ENCODE data around the gene TKFC. TPM values are rescaled to one million over a fixed set of nuclear protein-coding genes. Genes with fewer than 3 reads are reported as not detected.
A peak's percentile ranks its signal among the peaks of the same experiment; 100 is the strongest.

Gene TKFC
- polyA plus RNA-seq, 1 of the 3 experiments (the other 2 are of a cell fraction), result 72.0 TPM

DNA sequence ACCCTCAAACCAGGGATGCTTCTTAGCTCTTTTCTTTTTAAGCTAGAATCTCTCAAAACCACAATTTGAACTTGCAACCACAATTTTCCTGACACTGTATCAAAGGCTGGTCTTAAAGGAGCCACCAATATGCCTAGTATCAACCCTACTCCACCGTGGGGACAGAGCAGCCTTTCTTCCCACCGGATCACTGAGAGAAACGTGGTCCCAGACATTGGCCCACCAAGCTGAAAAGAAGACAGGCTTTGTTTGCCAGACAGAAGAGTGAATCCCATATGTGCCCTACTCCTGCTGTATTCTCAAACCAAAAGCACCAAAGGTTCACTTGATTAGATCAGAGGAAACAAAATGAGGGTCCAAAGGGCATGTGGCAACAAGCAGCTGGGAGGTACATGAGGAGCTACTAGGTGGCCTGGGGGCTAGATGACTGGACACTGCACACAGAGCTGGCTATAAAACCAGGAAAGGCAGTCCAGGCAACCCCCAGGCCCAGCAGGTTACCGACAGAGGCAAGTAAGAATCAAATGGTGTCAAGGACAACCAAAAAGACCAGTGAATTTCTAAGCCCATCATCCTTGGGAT is 34.3 kb upstream of the TKFC start:
- H3F3A ChIP-seq (replicated peaks; ENCODE audit: insufficient read depth), result peaks cover 17% of the 10 kb centered on the region
- no peak overlapping the region for H3K9ac ChIP-seq
- POLR2A ChIA-PET, result interaction anchor here (1.0 kb wide), 1 partner anchor 21 kb away, joined by 3 read pairs; no protein-coding TSS in a partner anchor
- H3K4me2 ChIP-seq, result no peak overlapping the region
- 0 out of 2 replicates have a peak, but pooled peaks cover 6% of the 10 kb centered on the region for H4K20me1 ChIP-seq (ENCODE audit: insufficient read depth)
- peaks cover 11 to 19% of the 10 kb centered on the region in 2 experiments; a peak in 2 of 4 replicates for H3K4me1 ChIP-seq (ENCODE audit: control insufficient read depth in 1 of 2, insufficient read depth in 2 of 2, low read depth in 1 of 2, low read length in 1 of 2)
- CTCF ChIA-PET, result interaction anchor here (0.9 to 1.1 kb wide), 2 partner anchors 37 to 111 kb away, joined by 3 to 4 read pairs; no protein-coding TSS in a partner anchor
- H3K27ac ChIP-seq (ENCODE audit: low read depth in 2 of 2, low read length in 1 of 2), result peak overlapping the region in 1 of 2 experiments; percentile 75; a peak in 1 of 4 replicates
- no peaks in the 10 kb centered on the region for H3K9me3 ChIP-seq
- H3K36me3 ChIP-seq (replicated peaks in 1 of 2; ENCODE audit: control insufficient read depth in 1 of 2, insufficient read depth in 2 of 2, low read length in 1 of 2), result peaks cover 13 to 57% of the 10 kb centered on the region in 2 experiments
- no peaks in the 10 kb centered on the region for H3K79me2 ChIP-seq (ENCODE audit: insufficient read depth)
- no peaks in the 10 kb centered on the region for H3K9me2 ChIP-seq
- 79% methylated on average over 4 of the region's 4 CpGs for WGBS (ENCODE audit: low lambda C conversion rate)
- H3K4me3 ChIP-seq (ENCODE audit: low read depth in 2 of 2, low read length in 1 of 2), result no peak overlapping the region
- no peak for TF ChIP-seq FOSL2 (IDR thresholded peaks at IDR 0.05; ENCODE audit: borderline replicate concordance, low read depth)
- TF ChIP-seq, protein P1, sequence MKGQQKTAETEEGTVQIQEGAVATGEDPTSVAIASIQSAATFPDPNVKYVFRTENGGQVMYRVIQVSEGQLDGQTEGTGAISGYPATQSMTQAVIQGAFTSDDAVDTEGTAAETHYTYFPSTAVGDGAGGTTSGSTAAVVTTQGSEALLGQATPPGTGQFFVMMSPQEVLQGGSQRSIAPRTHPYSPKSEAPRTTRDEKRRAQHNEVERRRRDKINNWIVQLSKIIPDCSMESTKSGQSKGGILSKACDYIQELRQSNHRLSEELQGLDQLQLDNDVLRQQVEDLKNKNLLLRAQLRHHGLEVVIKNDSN (IDR thresholded peaks at IDR 0.05; ENCODE audit: borderline replicate concordance, low read depth), result no peak
- DNase-seq, result no peak
- H3K27me3 ChIP-seq (ENCODE audit: insufficient read depth), result no peaks in the 10 kb centered on the region
- no peak overlapping the region for H2AFZ ChIP-seq (ENCODE audit: low read depth)

DNA sequence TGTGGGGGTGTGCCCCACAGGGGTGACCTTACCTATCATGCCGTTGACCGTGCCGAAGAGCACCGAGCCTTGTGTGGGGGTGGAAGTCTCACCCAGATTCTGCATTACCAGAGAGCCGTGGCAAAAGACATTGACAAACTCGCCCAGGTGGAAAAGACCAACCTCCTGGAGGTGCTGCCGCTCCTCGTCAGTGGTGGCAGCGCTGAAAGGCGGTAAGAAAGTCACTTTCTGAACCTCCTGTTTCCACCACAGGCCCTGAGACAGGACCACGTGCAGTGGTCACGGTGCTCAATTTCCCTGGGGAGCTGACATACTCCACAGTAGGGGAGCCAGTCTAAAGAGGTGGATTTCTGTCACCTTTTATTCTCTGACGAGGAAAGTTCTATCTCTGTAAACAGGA is 30.5 kb upstream of the TKFC start:
- H3K4me3 ChIP-seq (ENCODE audit: low read depth in 2 of 2, low read length in 1 of 2), result no peak overlapping the region
- H3K4me2 ChIP-seq, result no peak overlapping the region
- POLR2A ChIA-PET, result no interaction called here
- CTCF ChIA-PET, result interaction anchor here (1.6 kb wide), 1 partner anchor 48 kb away, joined by 6 read pairs; no protein-coding TSS in a partner anchor
- H3K79me2 ChIP-seq (ENCODE audit: insufficient read depth), result no peaks in the 10 kb centered on the region
- no peaks in the 10 kb centered on the region for H3K9me2 ChIP-seq
- H3K4me1 ChIP-seq (ENCODE audit: control insufficient read depth in 1 of 2, insufficient read depth in 2 of 2, low read depth in 1 of 2, low read length in 1 of 2), result peaks cover 0 to 10% of the 10 kb centered on the region in 2 experiments; a peak in 2 of 4 replicates
- DNase-seq, result no peak
- H3K9me3 ChIP-seq, result no peaks in the 10 kb centered on the region
- no peak overlapping the region for H2AFZ ChIP-seq (ENCODE audit: low read depth)
- WGBS (ENCODE audit: low lambda C conversion rate), result 94% methylated on average over 9 of the region's 13 CpGs
- no peak overlapping the region for H3K27ac ChIP-seq (ENCODE audit: low read depth in 2 of 2, low read length in 1 of 2)
- H4K20me1 ChIP-seq (ENCODE audit: insufficient read depth), result 0 out of 2 replicates have a peak, but pooled peaks cover 6% of the 10 kb centered on the region
- H3F3A ChIP-seq (replicated peaks; ENCODE audit: insufficient read depth), result peaks cover 13% of the 10 kb centered on the region
- no peaks in the 10 kb centered on the region for H3K27me3 ChIP-seq (ENCODE audit: insufficient read depth)
- H3K9ac ChIP-seq, result no peak overlapping the region
- peaks cover 30 to 86% of the 10 kb centered on the region in 2 experiments for H3K36me3 ChIP-seq (replicated peaks in 1 of 2; ENCODE audit: control insufficient read depth in 1 of 2, insufficient read depth in 2 of 2, low read length in 1 of 2)
- TF ChIP-seq, protein P2, sequence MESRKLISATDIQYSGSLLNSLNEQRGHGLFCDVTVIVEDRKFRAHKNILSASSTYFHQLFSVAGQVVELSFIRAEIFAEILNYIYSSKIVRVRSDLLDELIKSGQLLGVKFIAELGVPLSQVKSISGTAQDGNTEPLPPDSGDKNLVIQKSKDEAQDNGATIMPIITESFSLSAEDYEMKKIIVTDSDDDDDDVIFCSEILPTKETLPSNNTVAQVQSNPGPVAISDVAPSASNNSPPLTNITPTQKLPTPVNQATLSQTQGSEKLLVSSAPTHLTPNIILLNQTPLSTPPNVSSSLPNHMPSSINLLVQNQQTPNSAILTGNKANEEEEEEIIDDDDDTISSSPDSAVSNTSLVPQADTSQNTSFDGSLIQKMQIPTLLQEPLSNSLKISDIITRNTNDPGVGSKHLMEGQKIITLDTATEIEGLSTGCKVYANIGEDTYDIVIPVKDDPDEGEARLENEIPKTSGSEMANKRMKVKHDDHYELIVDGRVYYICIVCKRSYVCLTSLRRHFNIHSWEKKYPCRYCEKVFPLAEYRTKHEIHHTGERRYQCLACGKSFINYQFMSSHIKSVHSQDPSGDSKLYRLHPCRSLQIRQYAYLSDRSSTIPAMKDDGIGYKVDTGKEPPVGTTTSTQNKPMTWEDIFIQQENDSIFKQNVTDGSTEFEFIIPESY (IDR thresholded peaks at IDR 0.05; ENCODE audit: borderline replicate concordance, low read depth), result no peak
- TF ChIP-seq, protein P3, sequence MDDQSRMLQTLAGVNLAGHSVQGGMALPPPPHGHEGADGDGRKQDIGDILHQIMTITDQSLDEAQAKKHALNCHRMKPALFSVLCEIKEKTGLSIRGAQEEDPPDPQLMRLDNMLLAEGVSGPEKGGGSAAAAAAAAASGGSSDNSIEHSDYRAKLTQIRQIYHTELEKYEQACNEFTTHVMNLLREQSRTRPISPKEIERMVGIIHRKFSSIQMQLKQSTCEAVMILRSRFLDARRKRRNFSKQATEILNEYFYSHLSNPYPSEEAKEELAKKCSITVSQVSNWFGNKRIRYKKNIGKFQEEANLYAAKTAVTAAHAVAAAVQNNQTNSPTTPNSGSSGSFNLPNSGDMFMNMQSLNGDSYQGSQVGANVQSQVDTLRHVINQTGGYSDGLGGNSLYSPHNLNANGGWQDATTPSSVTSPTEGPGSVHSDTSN (IDR thresholded peaks at IDR 0.05), result no peak
- TF ChIP-seq CHD2 (IDR thresholded peaks at IDR 0.05; ENCODE audit: low read length, partially characterized antibody), result no peak
- TF ChIP-seq MEF2A (IDR thresholded peaks at IDR 0.05; ENCODE audit: borderline replicate concordance, low read depth), result no peak
- no peak for TF ChIP-seq EZH2phosphoT487 (IDR thresholded peaks at IDR 0.05; ENCODE audit: borderline replicate concordance, low read depth)
- TF ChIP-seq NFIC (IDR thresholded peaks at IDR 0.05; ENCODE audit: borderline replicate concordance), result no peak
- TF ChIP-seq, protein P4, sequence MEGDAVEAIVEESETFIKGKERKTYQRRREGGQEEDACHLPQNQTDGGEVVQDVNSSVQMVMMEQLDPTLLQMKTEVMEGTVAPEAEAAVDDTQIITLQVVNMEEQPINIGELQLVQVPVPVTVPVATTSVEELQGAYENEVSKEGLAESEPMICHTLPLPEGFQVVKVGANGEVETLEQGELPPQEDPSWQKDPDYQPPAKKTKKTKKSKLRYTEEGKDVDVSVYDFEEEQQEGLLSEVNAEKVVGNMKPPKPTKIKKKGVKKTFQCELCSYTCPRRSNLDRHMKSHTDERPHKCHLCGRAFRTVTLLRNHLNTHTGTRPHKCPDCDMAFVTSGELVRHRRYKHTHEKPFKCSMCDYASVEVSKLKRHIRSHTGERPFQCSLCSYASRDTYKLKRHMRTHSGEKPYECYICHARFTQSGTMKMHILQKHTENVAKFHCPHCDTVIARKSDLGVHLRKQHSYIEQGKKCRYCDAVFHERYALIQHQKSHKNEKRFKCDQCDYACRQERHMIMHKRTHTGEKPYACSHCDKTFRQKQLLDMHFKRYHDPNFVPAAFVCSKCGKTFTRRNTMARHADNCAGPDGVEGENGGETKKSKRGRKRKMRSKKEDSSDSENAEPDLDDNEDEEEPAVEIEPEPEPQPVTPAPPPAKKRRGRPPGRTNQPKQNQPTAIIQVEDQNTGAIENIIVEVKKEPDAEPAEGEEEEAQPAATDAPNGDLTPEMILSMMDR (IDR thresholded peaks at IDR 0.05), result no peak
- no peak for TF ChIP-seq POLR2AphosphoS5 (IDR thresholded peaks at IDR 0.05; ENCODE audit: low read depth, low read length)
- TF ChIP-seq GABPA (IDR thresholded peaks at IDR 0.05; ENCODE audit: low read depth), result no peak
- TF ChIP-seq EP300 (IDR thresholded peaks at IDR 0.05; ENCODE audit: borderline replicate concordance in 1 of 2, low read depth in 1 of 2, low read length in 1 of 2), result no peak
- TF ChIP-seq, protein P5, sequence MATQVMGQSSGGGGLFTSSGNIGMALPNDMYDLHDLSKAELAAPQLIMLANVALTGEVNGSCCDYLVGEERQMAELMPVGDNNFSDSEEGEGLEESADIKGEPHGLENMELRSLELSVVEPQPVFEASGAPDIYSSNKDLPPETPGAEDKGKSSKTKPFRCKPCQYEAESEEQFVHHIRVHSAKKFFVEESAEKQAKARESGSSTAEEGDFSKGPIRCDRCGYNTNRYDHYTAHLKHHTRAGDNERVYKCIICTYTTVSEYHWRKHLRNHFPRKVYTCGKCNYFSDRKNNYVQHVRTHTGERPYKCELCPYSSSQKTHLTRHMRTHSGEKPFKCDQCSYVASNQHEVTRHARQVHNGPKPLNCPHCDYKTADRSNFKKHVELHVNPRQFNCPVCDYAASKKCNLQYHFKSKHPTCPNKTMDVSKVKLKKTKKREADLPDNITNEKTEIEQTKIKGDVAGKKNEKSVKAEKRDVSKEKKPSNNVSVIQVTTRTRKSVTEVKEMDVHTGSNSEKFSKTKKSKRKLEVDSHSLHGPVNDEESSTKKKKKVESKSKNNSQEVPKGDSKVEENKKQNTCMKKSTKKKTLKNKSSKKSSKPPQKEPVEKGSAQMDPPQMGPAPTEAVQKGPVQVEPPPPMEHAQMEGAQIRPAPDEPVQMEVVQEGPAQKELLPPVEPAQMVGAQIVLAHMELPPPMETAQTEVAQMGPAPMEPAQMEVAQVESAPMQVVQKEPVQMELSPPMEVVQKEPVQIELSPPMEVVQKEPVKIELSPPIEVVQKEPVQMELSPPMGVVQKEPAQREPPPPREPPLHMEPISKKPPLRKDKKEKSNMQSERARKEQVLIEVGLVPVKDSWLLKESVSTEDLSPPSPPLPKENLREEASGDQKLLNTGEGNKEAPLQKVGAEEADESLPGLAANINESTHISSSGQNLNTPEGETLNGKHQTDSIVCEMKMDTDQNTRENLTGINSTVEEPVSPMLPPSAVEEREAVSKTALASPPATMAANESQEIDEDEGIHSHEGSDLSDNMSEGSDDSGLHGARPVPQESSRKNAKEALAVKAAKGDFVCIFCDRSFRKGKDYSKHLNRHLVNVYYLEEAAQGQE (IDR thresholded peaks at IDR 0.05; ENCODE audit: low read depth, low read length), result no peak
- TF ChIP-seq FOSL2 (IDR thresholded peaks at IDR 0.05; ENCODE audit: borderline replicate concordance, low read depth), result no peak
- TF ChIP-seq RXRA (IDR thresholded peaks at IDR 0.05; ENCODE audit: borderline replicate concordance, low read depth), result no peak
- TF ChIP-seq MXI1 (IDR thresholded peaks at IDR 0.05; ENCODE audit: low read depth, low read length), result no peak
